Measurements from ENCODE around the gene LINGO3. TPM values are rescaled to one million over a fixed set of nuclear protein-coding genes. Genes with fewer than 3 reads are reported as not detected.

The LINGO3 gene
- total RNA-seq, 2 donors from 2014 or later, result 0.58 TPM; not detected in 1

GRCh38 chr19:2274185-2274711 lies 33.7 kb downstream of the LINGO3 start:
- no peak for TF ChIP-seq CTCF (IDR thresholded peaks at IDR 0.05)
- H3K4me1 ChIP-seq, result peaks cover 40% of the 10 kb centered on the region
- no peaks in the 10 kb centered on the region for H3K27me3 ChIP-seq
- peak overlapping the region in 1 of 2 donors; percentile 66 for H3K9ac ChIP-seq (ENCODE audit: low read depth in 2 of 2, low read length in 2 of 2)
- H3K27ac ChIP-seq, result peak overlapping the region; percentile 79
- DNase-seq, result no peak
- H3K36me3 ChIP-seq, result no peaks in the 10 kb centered on the region
- H3K4me3 ChIP-seq, result no peak overlapping the region
- intact Hi-C loops (cut with DNase I), result loop anchor here (2.0 to 5.0 kb wide), 2 partner anchors 37 to 117 kb away; partner anchors contain the start of genes PLEKHJ1 and SF3A2
- no peaks in the 10 kb centered on the region for H3K9me3 ChIP-seq

- Histone ChIP-seq H3K4me3 (peak overlapping the region; percentile 8), H3K27me3 (no peaks in the 10 kb centered on the region), H3K9ac (ENCODE audit: low read depth in 2 of 2, low read length in 2 of 2) (peak overlapping the region; percentile 51 to 66), H3K9me3 (no peaks in the 10 kb centered on the region), H3K4me1 (peaks cover 38% of the 10 kb centered on the region), H3K27ac (peak overlapping the region; percentile 79), H3K36me3 (no peaks in the 10 kb centered on the region)
- peak; percentile 82 for DNase-seq
- peak; percentile 98 for TF ChIP-seq CTCF (IDR thresholded peaks at IDR 0.05)
- intact Hi-C loops (cut with DNase I), result loop anchor here (2.0 to 5.0 kb wide), 3 partner anchors 36 to 117 kb away; partner anchors contain the start of genes PLEKHJ1 and SF3A2
These were observed 34.4 kb downstream of the LINGO3 start for GRCh38 chr19:2273356-2274184.

- no peak for DNase-seq
- Histone ChIP-seq H3K27ac (peak overlapping the region; percentile 99), H3K4me3 (peak overlapping the region; percentile 98), H3K9me3 (no peaks in the 10 kb centered on the region), H3K36me3 (no peaks in the 10 kb centered on the region), H3K4me1 (peaks cover 39% of the 10 kb centered on the region), H3K9ac (ENCODE audit: low read depth in 2 of 2, low read length in 2 of 2) (peak overlapping the region; percentile 85 to 95), H3K27me3 (no peaks in the 10 kb centered on the region)
- no peak for TF ChIP-seq CTCF (IDR thresholded peaks at IDR 0.05)
- intact Hi-C loops (cut with DNase I), result loop anchor here (2.0 to 5.0 kb wide), 2 partner anchors 34 to 115 kb away; partner anchors contain the start of genes PLEKHJ1 and SF3A2
These were observed 36.5 kb downstream of the LINGO3 start for GRCh38 chr19:2271234-2272103.

GRCh38 chr19:2270423-2271233 lies 37.3 kb downstream of the LINGO3 start:
- H3K27me3 ChIP-seq, result no peaks in the 10 kb centered on the region
- no peaks in the 10 kb centered on the region for H3K9me3 ChIP-seq
- no peaks in the 10 kb centered on the region for H3K36me3 ChIP-seq
- peak; percentile 77 for DNase-seq
- H3K9ac ChIP-seq (ENCODE audit: low read depth in 2 of 2, low read length in 2 of 2), result peak overlapping the region; percentile 95 to 100
- H3K27ac ChIP-seq, result peak overlapping the region; percentile 99
- H3K4me3 ChIP-seq, result peak overlapping the region; percentile 98
- peaks cover 44% of the 10 kb centered on the region for H3K4me1 ChIP-seq
- no peak for TF ChIP-seq CTCF (IDR thresholded peaks at IDR 0.05)
- intact Hi-C loops (cut with DNase I), result loop anchor here (5.0 kb wide), 1 partner anchor 33 kb away; the partner anchor contains the start of genes PLEKHJ1 and SF3A2

All from colonic mucosa (tissue), 4 donors.